ENCODE data around the gene DCP2.

Gene DCP2

DNA sequence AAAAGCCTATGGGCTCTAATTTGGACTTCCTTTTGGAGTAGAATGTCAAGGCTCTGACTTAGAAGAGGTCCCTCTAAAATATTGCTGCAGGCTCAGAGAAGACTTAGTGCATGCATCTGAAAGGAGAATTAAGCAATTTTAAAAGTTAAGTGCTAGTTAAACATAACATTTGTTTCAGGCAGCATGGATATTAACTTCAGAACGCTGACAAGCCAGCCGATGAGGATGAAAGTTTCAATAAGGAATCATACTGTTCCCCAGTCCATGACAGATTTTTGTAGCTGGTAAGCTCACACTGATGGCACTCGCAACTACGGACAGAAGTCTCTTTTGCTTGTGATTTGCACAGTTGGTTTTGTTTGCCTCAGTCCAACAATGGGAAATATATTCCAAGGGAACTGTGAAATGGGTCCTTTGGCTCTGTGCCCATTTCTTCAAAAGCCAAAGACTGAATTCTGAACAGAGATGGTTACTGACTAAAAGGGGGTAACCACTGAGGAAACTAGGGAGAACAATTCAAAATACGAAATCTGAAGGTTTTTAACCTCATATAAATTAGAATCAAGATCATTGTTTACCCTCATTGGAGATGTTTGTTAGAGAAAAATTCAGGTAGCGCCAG lies 47.6 kb downstream of the DCP2 start:
- DNase-seq = no peak

GRCh38 chr5:113025596-113025995 lies 49.0 kb downstream of the DCP2 start:
- DNase-seq = no peak

GRCh38 chr5:113026211-113026610 lies 49.6 kb downstream of the DCP2 start:
- DNase-seq = no peak

DNA sequence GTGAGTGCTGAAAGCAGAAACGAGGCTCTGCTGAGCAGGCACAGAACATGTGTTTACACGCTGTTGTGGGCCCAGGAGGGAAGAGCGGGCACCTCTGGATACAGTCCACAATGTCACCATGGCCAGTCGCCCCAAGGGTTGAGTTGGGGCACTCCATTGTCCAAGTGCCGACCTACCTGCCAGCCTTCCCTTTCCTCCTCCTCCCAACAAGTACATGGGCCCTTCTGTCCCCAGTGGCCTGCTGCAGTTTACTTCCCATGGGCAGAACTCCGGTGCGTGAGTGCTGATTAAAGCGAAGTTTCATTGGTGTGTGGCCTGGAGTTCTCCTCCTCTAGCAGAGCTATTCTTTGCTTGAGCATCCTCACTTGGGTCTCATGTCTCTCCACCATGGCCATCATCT lies 50.4 kb downstream of the DCP2 start:
- no peak for DNase-seq

GRCh38 chr5:113027431-113027830 lies 50.8 kb downstream of the DCP2 start:
- DNase-seq = no peak

DNA sequence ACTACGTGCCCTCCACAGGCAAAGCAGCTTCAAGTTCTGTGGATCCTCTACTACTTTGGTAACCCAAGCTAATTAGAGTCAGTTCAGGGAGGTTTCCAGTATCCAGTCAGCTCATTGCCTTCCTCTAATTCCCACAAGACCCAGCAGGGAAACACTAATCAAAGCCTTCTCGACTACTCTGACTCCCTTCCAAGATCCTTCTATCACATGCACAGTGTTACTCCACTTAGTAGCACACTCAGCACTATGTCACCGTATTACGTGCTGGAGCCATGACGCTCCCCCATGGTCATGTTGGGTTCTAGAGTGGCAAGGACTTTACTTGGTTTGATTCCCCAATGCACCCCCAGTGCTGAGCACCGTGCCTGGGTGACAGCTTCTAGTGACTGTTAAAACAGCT lies 53.0 kb downstream of the DCP2 start:
- DNase-seq = no peak

- DNase-seq = no peak
Measured at GRCh38 chr5:113031104-113031503, 54.5 kb downstream of the DCP2 start.

DNA sequence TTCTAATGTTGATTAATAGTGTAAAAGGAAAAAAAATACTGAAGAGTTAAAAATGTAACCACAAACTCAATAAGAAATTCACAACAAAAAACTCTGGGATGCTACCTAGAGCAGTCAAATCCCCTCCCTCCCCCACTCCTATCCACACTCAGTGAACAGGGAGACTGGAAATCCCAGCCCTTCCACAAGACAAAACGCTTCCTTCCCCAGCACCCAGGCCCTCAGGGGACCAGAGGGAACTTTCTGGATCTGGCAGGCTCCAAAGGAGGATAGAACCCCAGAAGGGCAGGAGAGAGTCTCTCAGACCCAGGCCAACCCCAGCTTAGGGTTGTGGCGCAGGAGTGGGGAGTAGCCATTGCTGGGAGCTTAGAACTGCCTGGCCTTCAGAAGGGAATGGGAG lies 55.0 kb downstream of the DCP2 start:
- no peak for DNase-seq

DNA sequence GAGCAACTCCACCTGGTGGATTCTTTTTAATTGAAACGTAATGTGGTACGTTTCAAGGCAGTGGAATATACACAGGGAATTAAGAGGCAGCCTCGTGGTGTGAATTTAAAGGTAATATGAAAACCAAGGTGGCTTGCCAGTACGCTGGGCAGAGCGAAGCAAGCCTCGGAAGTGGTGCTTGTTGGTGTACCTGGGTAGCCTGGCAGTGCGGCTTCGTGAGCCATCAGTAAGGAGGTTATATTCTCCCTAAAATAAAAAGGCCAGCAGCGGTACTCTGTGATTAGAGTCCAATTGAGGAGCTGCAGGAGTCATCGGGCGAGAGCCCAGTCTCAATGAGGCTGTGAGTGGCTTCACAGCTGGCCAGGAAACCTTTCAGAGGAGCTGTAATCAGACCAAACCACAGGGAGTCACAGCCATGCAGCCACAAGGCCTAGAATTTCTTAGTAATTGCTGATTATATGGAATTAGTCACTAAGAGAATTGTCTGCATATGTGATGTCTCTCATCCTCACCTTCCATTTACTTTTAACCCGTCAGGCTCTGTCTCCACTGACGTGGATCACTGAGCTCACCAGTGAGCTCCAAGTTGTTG lies 57.7 kb downstream of the DCP2 start:
- DNase-seq = no peak

DNA sequence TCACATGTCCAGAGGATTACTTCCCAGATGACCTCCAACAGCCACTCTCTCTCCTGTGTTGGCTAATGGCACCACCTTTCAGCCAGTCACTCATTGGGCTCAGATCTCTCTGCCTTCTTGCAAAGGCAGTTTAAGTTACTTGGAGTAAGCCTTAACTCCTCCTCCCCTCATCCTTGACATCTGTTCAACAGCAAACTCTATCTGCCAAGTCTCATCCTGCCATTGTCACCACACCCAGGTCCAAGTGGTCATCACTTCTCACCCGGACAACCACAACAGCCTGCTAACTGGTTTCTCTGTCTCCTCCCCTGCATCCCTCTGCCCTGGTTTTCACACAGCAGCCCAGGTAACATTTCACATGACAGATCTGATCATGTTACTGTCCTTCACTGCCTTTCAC lies 58.5 kb downstream of the DCP2 start:
- DNase-seq = no peak

DNA sequence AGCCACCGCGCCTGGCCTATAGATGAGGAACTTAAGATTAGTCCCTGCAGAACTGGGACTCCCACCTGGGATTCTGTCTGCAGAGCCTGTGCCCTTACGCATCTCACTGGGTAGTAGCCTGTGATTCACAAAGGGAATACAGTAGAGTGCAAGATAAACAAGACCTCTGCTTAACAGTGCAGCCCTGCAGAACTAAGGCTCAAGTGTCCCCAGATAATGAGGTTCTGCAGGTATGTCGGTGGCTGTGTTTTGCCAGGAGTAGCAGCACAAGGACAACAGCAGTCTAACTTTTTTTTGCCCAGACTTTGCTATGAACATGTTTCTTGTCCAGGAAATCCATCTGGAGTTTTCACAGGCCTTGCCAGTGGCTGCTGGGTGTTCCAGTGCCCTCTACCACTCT lies 59.7 kb downstream of the DCP2 start:
- DNase-seq = no peak

DNA sequence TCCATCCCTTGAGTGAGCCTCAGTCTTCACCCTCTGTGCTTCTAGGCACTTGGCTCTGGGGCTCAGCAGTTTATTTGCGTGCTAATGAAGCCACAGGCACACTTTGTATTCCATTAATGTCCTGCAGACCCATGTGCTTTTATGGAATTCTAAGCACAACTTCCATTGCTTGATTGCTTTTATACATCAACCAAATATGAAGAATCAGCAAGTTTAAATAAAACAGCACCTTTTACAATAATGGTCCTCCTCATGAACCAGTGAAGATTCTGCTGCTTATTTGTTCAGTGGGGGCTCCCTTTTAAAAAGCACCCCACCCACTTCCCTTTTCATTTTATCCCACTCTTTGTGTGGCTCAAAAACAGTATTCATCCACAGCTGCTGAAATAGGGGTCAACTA lies 60.2 kb downstream of the DCP2 start:
- no peak for DNase-seq

DNA sequence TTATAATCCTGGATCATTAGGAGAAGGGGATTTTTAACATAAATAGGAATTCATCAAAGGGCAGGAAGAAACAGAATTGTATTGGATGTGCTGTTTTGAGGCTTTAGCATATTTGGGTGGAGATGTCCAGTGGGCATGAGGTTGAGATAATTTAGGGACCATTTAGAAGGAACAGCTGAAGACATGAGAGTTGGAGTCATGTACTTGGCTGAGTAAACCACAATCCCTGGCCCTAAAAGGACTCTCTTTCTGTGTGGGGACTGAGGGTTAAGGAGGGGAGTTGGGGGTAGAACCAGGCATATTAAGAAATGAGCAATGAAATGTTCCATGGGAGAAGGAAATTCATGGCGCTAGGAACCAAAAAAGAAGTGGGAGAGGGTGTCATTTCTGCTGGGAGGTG lies 61.5 kb downstream of the DCP2 start:
- no peak for DNase-seq

GRCh38 chr5:113038714-113039113 lies 62.1 kb downstream of the DCP2 start:
- no peak for DNase-seq

GRCh38 chr5:113039229-113039933 lies 62.8 kb downstream of the DCP2 start:
- no peak for DNase-seq

DNA sequence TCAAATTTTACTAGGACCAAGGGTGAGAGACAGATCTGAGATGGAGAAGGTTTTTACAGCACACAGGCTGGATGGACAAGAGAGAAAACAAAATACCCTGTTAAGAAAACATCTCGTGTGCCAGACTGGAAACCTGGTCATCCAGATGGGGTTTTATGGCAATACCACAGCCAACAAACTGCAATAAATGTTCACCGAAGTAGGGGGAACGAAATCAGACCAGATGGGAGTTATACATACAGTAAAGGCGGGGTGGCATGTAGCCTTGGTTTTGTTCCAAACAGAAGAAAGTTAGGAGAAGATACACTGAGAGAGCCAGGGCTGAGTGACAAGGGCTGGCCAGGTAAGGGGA lies 63.3 kb downstream of the DCP2 start:
- no peak for DNase-seq

GRCh38 chr5:113040672-113041260 lies 64.2 kb downstream of the DCP2 start:
- no peak for DNase-seq

- DNase-seq = no peak
Measured at GRCh38 chr5:113042491-113043243, 66.1 kb downstream of the DCP2 start.

DNA sequence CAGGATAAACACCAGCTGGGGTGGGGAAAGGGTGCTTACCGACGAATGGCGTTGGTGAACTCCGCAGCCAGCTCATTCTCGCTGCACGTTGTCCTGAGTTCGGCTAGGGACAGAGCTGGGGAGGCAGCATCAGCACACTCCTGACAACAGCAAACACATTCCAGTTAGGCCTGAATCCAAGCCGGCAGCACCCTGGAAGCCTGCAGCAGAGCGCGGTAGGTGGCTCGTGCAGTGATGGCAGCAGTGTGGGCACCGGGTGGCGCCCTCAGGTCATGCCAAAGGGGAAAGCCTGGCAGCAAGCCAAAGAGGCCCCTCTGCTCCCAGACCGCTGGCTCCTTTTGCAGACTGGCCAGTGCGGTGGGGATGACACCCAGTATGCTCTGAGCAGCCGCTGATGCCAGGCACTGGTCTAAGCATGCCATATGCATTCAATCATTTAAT lies 66.9 kb downstream of the DCP2 start:
- DNase-seq = peak; percentile 6

DNA sequence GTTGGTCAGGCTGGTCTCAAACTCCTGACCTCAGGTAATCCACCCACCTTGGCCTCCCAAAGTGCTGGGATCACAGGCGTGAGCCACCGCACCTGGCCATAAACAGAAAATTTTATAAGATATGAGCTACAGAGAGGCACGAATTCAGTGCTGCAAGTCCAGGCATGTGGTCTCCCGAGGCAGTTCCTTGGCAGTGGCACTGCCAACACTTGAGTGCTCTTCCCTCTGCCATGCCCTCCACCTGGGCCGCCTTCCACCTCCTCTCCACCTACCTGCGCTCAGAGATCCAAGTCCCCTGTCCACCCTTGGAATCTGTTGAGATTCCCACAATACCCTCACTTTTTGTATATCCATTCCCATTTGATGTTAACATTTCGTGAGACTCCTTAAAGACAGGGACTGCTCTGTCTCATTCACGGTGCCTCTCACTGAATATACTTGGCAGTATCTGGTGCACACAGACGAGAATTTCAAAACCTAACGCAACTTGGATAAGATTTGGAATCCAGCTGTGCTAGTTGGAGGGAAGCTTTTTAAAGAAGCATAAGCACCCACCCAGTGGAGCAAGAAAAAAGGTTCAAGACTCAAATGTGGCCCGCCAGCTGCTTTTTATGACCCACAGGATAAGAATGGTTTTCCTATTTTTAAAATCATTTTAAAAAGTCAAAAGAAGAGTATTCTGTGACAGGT lies 68.3 kb downstream of the DCP2 start:
- DNase-seq = no peak

DNA sequence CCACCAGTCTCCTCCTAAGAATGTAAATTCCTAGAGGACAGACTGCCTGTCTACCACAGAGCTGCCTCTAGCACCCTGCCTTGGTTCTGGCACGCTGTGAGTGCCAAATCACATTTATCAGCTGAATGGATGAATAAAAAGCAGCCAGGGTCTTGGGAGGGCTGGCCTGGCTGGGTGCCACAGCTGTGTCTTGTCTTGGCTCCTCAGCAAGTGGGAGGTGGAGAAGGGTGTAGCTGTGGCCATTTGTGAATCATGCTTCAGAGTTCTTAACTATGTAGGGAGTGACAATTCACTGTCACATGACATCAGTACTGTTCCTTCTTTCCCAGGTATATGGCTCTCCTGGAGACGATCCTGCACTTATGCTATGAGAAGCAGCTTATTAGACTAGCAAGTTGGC lies 70.6 kb downstream of the DCP2 start:
- DNase-seq = no peak

DNA sequence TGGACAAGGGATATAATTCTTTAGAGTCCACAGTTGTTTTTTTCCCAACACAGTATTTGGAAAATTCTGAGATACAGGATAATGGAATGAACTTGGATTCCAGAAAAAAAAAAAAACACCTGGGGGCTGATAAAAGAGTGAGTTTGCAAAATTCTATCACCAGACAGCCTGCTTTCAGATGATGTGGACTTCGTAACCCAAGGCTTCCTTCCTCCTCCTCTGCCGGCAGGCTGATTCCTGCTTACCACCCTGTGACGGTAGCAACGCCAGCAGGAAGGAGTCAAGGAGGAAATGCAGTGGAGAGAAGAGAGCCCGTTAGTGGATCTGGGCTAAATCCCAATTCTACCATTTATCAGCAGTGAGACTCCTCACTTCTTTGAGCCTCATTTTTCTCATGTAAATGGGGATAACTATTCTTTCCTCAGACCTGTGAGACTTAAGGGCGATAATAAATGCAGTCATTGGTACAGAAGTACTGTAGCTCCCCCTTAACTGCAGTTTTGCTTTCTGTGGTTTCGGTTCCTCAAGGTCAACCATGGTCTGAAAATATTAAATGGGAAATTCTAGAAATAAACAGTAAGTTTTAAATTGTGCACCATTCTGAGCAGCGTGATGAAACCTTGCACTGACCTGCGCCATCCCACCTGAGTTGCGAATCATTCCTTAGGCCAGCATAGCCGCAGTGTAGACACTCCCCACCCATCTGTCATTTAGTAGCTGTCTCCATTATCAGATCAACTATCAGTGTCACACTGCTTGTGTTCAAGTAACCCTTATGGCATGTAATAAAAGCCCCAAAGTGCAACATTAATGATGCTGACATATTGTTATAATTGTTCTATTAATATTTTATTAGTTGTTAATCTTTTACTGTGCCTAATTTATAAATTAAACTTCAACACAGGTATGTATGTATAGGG lies 71.4 kb downstream of the DCP2 start:
- no peak for DNase-seq
